ENCODE results near the gene RNF11.
"Not testable (repeated sequence)": the region's sequence is repeated elsewhere in the genome, so short reads cannot be mapped to it uniquely, and the experiment has no call there.

RNF11 gene

GRCh38 chr1:51235673-51236530 lies at the start of gene RNF11:
Gene RNF11, plus strand, starts transcription at chr1:51236273. Its CDS starts 484 bp downstream, at chr1:51236757.
- DNase-seq: peak; percentile 91

- DNase-seq: no peak
Observed at GRCh38 chr1:51188230-51188629, 47.8 kb upstream of the RNF11 start.

- DNase-seq: peak; percentile 78
Observed at GRCh38 chr1:51189421-51190073, 46.5 kb upstream of the RNF11 start.

DNA sequence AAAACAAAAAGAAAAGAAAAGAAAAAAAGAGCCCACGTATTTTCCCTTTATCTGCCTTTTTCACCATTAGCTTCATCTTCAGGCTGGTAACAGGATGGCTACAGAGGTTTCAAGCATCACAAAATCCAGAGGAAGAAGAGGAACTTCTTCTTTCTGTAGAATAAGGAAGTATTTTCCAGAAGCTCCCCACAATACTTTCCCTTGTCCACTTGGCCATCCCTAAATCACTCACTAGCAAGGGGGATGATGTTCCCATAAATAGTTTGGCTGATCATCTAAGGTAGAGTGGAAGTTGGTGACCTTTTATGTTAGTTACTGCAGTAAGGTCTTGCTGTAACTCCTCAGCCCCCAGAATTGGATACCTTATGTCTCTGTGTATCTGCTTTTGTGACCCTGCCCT lies 45.1 kb upstream of the RNF11 start:
- DNase-seq: no peak

GRCh38 chr1:51192213-51192843 lies 43.7 kb upstream of the RNF11 start:
- DNase-seq: peak; percentile 53

DNA sequence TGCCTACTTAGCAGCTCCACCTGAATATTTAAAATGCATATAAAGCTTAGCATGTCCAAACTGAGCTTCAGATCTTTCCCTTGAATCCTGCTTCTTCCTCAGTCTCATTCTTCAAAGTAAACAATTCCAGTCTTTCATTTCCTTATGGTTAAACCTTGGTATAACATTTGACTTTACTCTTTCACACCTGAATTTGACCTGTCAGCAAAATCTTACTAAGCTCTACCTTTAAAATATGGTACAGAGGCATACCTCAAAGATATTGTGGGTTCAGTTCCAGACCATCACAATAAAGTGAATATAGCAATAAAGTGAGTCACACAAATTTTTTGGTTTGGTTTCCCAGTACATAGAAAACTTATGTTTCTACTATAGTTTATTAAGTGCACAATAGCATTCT lies 42.5 kb upstream of the RNF11 start:
- no peak for DNase-seq

DNA sequence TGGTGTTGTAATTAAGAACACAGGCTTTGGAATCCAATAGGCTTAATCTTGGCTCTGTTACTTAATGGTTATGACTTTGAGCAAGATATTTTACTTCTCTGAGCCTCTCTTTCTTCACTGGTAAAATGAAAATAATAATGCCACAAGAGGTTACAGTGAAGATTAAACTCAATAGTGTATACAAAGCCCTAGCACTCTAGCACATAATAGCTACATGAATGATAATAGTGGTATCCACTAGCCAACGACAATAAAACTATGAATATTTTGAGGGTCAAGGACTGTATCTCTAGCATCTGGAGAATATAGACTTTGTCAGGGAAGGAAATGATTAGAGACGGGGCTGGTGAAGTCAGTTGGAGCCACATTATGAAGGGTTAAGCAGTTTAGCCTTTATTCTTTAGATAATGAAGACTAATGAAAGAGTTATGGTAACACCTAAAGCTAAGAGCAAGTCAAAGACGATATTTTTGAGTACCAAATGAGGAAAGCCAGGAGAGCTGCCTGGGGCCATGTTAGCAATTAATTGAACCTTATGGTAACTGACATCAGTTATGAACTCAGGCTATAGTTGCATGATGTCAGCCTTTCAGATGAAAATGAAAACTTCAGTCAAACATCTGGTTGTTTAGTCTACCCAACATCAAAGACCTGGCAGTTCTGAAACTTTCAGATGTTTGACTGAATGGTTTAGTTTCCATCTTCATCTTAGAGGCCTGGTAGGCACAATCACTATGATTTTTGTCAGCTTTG lies 32.8 kb upstream of the RNF11 start:
- no peak for DNase-seq

DNA sequence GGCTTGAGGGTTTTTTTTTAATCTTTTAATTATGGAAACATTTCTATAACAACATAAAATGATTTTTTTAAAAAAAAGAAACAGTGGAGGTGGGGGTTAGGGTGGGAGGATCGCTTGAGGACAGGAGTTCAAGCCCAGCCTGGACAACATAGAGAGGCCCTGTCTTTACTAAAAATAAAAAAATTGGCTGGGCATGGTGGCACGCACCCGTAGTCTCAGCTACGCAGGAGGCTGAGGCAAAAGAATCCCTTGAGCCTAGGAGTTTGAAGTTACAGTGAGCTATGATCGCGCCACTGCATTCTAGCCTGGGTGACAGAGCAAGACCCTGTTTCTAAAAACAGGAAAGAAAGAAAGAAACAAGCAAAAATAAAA lies 32.2 kb upstream of the RNF11 start:
- no peak for DNase-seq

GRCh38 chr1:51210055-51210454 lies 26.0 kb upstream of the RNF11 start:
- DNase-seq: no peak

GRCh38 chr1:51210676-51211075 lies 25.4 kb upstream of the RNF11 start:
- no peak for DNase-seq

- DNase-seq: no peak
Observed at GRCh38 chr1:51214615-51215131, 21.4 kb upstream of the RNF11 start.

GRCh38 chr1:51215169-51215568 lies 20.9 kb upstream of the RNF11 start:
- DNase-seq: no peak

GRCh38 chr1:51216631-51217030 lies 19.4 kb upstream of the RNF11 start:
- no peak for DNase-seq

GRCh38 chr1:51217101-51217500 lies 19.0 kb upstream of the RNF11 start:
- DNase-seq: no peak

DNA sequence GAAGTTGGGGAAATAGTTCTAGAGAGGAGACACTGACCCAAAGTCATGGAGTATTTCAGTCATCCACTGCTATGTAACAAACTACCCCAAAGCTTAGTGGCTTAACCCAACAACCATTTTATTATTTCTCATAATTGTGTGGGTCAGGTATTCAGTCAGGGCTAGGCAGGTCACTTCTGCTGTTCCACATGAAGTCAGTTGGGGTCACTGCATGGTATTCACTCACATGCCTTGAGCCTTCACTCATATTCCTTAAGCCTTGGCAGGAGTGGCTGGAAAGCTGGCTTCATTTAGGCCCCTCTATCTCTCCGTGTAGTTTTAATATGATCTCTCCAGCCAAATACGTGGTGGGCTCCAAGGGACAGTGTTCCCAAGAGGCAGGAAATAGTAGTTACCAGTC lies 17.5 kb upstream of the RNF11 start:
- DNase-seq: no peak

DNA sequence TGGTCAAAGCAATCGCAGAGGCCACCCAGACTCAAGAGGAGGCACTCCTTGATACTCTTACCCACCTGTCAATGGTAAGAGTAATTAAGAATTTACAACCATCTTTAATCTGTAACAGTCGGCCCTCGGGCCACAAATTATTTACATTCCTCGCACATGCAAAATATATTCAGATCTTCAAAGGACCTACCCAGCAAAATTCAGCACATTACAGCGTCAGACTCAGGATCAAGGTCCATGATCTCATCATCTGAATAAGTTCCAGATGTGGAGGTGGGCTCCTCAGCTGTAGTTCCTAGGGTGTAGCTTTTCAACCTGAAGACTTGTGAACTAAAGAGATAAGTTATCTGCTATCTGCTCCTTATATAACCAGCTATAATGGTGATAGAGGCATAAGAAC lies 17.1 kb upstream of the RNF11 start:
- no peak for DNase-seq

DNA sequence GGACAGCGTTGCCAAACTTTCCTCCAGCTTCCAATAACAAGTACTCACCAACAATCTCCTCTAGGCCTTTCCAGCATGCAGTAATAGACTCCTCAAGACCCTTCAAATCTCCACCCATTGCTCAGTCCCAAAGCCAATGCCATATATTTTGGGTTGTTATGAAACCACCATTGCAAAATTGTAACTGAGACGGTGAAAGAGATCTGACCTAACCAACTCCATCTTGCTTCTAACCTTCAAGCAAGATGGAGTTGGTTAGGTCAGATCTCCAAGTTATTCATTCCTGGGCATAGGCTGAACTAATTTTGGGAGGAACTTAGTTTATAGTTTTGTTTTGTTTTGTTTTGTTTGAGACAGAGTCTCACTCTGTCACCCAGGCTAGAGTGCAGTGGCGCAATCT lies 14.5 kb upstream of the RNF11 start:
- DNase-seq: not testable (repeated sequence)

- DNase-seq: no peak
Observed at GRCh38 chr1:51222136-51222787, 13.8 kb upstream of the RNF11 start.

GRCh38 chr1:51222809-51223208 lies 13.3 kb upstream of the RNF11 start:
- DNase-seq: no peak

- no peak for DNase-seq
Observed at GRCh38 chr1:51224255-51224654, 11.8 kb upstream of the RNF11 start.

GRCh38 chr1:51227231-51227960 lies 8.7 kb upstream of the RNF11 start:
- DNase-seq: not testable (repeated sequence)

- not testable (repeated sequence) for DNase-seq
Observed at GRCh38 chr1:51228471-51228870, 7.6 kb upstream of the RNF11 start.

All from NCI-H2171 treated with DMSO at 0.1 percent for 48 hours (cell line).